HG03280 (cell line): ENCODE results near the gene KLC1.
A peak's percentile ranks its signal among the peaks of the same experiment; 100 is the strongest.

Experiments
- ATAC-seq: cut with Tn5 transposase; IDR thresholded peaks from one replicate; pipeline ENCODE4 v1.9.1; 2021; ENCODE audit warnings: mild to moderate bottlenecking, moderate library complexity; ENCODE audit not compliant: unreplicated experiment

KLC1 gene

DNA sequence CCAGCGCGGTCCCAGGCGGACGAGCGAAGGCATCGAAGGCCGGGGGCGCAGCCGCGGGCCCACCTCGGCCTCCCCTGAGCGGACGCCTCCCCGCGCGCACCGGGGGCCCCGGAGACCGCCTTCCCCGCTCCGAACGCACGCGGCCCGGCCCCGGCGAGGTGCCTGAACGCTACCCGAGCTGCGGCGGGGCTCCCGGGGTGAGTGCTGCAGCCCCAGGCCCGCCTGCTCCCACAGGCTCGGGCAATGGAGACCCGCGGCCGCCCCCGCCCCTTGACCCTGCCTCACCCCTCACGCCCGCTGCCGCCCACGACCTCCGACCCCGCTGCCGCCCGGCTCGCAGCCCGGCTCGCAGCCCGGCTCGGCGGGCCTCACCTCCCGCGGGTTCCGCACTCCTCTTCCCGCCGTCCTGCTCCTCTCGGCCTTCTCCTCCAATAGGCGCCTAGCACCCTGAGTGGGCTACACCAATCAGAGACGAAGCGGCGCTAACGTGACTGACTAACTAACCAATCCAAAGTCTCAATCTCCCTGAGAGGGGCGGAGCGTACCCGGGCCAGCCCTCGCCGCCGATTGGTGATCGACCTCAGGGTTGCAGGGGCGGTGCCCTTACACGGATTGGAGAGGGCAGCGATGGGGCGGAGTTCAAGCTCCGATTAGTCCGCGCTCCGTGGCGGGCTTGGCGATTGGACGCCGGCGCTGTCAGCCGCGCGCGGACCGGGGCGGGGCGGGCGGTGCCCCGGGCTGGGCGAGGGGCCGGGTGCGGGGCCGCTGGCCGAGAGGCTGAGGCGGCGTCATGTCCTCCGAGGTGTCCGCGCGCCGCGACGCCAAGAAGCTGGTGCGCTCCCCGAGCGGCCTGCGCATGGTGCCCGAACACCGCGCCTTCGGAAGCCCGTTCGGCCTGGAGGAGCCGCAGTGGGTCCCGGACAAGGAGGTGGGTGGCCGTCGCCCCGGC lies 86.3 kb downstream of the KLC1 start, which contains the start of the genes XRCC3 and ZFYVE21:
TSS of gene XRCC3 (minus strand) at position 400 of the 949 bp plus-strand sequence. CDS start 4,364 bp downstream, outside the sequence.
TSS of gene ZFYVE21 (plus strand) at position 759 of the 949 bp plus-strand sequence. CDS start at position 791, 32 bp downstream.
- ATAC-seq, result peak; percentile 93

DNA sequence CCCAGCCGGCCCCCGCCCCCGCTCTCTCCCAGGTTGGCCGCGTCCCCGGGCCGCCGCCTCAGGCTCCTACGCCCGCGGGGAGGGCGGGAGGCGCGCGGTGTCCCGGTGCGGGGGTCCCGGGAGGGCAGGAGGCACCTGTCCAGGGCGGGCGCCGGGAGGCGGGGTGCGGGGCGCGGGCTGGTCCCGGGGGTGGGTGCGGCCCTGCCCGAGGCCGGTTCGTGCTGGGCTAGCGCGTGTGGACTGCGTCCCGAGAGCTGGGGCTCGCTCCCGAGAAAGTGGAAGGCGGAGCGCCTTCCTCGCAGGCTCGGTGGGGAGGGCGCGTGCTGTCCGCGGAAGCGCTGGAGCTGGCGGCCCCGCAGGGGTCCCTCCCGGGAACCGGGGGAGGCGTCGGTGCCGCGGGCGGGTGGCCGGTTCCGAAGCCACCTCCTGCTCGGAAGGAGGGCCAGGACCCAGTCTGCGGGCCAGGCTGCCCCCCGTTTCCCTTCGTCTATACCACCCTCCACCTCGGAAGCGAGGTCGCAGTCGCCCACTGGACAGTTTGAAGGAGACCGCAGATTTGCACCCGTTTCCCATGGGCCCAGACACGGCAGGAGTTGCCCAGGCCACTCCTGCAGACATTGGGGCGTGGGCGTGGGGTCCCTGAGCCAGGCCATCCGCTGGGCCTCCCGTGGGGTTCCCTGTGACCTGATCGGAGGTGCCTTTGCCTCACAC lies 87.2 kb downstream of the KLC1 start:
- ATAC-seq, result no peak

DNA sequence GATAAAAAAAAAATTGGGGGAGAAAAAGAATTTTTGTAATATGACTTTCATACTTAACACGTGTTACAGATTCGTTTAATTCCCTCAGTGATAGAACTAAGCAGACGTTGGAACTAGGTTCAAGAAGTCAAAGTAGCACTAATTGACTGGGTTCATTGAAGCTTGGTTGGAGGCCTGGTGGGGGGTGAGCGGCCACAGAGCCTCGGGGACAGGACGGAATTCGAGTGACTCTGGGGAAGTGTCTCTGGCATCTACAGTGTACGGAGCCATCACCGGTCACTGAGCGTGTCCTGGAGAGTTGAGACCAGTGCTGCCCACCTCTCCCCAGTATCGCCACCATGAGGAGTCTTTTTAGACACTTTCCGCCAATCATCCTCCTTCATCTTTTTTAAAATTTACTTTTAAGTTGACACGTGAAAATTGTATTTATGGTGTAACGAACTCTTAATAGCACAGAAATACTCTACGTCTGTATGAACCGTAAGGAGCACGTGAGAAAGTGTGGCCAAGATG lies 87.9 kb downstream of the KLC1 start:
- no peak for ATAC-seq

DNA sequence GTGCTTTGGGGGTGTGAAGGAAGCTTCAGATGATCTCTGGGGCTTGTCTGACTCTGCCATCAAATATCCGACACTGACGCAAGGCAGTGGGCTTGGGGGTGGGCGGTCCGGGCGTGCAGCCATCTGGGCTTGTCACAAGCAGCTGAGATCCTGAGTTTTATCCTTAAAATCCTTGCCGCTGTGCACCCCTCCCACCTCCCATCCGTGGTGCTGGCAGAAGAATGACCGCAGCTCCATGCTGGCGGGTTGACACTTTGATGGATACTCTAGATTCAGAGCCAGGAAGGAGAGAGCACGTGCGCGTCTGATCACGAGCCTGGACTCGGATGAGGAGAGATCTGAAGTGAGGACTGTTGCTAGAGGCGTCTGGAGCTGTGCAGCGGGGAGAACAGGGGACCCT lies 89.6 kb downstream of the KLC1 start:
- no peak for ATAC-seq

DNA sequence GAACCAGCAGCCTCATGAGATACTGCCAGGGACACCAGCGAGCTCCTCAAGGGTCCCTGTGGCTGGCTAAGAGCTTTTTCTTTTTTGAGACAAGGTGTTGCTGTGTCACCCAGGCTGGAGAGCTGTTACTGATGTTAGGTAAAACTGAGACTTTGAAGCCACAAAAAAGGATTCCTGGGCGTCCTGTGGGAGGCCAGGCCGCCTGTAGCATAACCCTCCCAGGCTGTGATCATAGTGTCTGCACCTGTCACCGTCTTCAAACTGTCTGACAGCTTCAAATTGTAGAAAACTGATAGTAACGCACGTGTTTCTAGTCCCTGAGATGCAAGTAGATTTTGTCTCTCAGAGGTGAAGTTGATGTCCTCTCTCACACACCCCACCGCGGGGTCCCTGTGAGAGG lies 90.7 kb downstream of the KLC1 start:
- no peak for ATAC-seq

DNA sequence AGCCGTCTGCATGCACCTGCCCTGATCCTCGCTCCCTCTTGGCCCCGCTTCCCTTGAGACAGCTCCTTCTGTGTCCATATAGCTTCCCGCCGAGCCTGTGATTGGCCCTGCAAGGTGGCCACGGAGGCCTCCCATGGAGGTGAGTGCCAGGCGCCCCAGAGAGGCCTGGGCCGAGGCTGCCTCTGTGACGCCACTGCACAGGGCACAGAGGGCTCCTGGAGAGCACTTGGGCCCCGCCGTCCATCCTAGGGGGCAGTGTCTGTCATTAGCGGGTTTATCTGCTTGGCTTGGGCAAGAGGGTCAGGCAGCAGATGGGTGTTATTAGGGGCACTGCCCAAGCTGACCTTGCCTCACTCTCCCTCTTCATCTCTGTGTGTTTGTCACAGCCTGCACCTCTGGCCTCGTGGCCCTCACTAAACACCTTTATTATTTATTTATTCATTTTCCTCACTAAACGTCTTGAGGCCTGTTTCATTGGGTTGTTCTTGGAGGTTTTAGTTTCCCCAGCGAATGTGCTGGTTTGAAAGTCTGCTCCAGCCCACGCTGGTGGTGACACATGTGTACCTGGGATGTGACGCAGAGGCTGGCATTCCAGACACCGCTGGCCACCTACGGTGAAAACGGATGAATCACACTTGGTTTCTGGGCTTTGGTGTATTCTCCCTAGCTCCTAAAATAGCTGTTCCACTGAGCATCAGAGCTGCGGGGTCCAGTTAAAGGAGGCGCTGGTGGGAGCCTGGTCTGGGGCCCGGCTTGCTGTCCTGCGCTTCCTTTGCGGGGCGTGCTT lies 92.5 kb downstream of the KLC1 start:
- ATAC-seq, result no peak

DNA sequence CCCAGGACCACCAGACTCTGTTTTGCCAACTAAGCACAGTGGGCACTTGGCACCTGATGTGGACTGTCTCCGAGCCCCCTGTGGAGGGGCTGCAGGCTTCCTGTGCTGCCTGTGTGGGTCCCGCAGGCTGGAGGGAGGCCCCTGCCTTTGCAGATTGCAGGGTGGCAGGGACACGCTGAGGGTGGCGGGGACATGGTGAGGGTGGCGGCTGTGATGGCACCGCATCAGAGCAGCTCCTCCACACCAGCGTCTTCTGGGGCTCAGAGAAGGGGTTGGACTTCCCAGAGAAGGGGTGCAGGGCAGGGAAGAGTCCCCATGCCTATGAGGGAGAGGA lies 94.7 kb downstream of the KLC1 start:
- ATAC-seq, result no peak

DNA sequence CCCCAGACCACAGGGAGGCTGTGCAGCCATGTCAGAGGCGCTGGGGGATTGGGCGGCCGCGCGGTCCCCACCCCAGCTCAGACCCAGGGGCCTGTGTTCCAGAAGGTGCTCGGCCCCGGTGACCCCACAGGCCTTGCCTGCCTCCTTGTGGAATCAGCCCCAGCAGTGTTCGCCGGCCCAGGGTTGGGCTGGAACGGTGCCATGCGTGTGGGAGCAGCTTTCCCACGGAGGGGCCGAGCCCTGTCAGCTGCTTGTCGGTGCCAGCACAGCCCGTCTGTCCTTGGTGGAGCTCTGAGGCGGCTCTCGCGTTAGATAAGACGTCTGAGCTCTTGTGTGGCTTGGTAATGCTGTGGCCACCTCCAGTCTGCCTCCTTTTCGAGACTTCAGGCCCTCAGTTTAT lies 95.1 kb downstream of the KLC1 start:
- no peak for ATAC-seq

DNA sequence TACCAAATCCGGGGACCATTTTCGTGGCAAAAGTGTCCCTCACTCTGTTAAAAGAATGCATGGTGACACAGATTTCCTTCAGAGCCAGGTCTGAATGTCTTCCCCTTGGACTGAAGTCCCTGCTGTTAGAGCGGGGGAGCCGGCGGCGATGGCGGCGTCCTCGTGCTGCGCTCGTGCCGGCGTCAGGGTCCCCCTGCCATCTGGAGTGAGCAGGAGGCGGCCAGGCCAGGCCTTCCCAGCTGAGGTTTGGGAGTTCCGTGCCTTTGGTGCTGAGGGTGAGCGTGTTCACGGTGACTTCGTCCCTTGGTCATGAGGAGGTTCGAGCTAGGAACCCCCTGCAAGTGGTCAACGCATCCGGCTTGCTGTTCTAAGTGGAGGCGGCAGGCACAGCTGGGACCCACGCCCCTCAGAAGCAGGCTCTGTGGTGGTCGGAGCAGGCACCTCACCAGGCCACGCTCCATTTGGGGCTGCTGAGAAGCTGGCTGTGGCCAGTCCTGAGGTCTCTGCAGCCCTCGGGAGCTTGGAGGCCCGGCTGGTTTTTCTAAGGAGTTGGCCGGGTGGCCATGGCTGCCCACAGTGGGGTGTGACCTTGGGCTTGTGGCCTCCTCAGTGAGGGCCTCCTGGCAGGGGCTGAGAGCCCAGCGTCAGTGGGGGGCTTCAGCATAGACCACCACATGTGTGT lies 96.1 kb downstream of the KLC1 start:
- no peak for ATAC-seq

DNA sequence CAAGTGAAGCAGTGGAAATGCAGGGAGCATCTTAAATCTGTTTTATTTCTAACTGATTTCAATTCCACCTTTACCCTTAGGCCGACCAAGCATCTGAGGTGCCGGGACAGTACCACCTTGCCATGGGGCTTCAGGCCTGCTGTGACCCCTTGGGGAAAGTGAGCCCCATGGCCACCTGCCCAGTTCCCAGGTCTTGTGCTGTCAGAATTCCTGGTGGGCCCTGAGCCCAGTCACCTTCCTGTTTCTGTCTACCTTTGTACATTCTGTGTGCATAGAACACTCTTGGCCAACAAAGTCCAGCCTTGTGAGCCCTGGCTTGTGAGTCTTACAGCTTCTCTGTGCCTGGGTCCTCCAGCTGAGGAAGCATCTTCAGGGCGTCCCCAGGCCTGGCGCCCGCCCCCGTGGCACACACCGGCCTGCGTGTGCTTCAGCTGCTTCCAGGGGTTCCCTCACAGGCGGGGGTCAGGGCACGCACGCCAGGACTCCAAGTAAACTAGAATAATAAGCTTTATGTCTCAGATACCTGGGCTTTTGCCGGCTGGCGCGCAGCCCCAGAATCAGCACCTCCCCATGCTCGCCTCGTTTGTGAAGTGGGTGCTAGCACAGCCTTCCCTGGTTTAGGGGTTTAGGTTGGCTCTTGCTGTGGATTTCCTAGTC lies 96.9 kb downstream of the KLC1 start:
- no peak for ATAC-seq

DNA sequence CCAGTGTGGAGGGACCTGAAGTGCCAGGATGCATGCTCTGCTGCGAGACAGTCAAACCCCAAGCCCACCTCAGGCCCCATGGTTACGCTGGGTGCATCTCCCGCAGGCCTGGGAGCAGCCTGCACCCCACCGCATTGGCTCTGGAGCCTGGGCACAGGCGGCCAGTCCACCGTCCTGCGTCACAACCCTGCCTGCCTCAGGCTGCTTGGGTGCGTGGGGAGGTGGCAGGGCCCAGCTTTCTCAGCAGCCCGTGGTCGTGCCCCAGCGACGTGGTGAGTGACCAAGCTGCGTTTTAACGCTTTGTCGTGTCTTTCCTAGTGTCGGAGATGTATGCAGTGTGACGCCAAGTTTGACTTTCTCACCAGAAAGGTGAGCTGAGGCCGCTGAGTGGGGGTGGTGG lies 97.5 kb downstream of the KLC1 start:
- no peak for ATAC-seq

DNA sequence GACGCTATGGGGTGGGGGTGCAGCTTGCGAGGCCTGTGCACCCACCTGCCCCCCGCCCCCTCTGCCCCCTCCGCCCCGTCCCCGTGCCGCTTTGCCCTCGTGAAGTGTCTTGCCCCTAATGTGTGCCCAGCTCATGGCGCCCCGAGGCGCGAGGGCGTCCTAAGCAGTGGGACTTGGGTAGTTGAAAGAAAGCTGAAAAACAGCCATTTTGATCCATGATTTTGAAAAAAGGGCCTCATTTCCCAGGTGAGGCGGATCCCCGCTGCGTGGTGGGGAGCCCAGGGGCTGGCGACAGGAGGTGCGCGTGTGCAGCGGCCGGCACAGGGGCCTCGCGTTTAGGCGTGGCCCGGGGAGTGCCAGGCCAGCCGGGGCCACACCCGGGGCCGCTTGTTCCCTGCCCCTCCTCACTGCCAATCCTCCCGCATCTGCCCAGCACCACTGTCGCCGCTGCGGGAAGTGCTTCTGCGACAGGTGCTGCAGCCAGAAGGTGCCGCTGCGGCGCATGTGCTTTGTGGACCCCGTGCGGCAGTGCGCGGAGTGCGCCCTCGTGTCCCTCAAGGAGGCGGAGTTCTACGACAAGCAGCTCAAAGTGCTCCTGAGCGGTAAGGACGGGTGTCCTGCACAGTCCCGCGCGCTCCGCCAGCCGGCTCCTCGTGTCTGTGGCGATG lies 98.4 kb downstream of the KLC1 start:
- no peak for ATAC-seq

DNA sequence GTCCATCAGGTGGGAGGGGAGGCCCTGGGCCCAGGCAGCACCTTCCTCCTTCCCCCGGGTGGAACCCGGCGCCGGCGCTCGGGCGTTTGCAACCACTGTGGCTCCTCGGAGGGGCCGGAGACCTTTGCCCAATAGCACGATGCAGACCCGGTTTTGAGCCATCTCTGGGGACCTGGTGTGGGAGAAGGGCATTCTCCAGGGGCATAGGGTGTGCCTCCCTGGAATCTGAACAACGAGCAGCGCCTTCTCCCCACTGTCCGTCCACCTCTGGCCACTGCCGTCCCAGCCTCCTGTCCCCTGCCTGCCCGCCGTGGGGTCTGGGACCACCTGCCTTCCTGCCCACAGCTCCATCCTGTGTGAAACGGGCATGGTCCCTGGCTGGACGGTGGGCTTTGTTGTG lies 99.1 kb downstream of the KLC1 start:
- no peak for ATAC-seq

DNA sequence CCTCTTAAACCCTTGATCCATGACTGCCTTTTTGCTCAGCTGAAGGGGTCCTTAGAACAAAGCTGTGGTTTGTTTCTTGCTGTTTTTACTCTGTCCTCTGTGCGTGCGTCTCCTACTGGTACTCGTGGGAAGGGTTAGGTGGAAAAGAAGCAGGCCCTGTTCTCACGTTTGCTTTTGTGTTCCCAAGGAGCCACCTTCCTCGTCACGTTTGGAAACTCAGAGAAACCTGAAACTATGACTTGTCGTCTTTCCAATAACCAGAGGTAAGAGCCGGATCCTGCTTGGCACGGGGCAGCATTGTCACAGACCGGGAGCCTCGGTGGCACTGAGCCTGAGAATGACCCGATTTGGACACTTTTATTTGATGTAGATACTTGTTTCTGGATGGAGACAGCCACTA lies 99.7 kb downstream of the KLC1 start:
- no peak for ATAC-seq

DNA sequence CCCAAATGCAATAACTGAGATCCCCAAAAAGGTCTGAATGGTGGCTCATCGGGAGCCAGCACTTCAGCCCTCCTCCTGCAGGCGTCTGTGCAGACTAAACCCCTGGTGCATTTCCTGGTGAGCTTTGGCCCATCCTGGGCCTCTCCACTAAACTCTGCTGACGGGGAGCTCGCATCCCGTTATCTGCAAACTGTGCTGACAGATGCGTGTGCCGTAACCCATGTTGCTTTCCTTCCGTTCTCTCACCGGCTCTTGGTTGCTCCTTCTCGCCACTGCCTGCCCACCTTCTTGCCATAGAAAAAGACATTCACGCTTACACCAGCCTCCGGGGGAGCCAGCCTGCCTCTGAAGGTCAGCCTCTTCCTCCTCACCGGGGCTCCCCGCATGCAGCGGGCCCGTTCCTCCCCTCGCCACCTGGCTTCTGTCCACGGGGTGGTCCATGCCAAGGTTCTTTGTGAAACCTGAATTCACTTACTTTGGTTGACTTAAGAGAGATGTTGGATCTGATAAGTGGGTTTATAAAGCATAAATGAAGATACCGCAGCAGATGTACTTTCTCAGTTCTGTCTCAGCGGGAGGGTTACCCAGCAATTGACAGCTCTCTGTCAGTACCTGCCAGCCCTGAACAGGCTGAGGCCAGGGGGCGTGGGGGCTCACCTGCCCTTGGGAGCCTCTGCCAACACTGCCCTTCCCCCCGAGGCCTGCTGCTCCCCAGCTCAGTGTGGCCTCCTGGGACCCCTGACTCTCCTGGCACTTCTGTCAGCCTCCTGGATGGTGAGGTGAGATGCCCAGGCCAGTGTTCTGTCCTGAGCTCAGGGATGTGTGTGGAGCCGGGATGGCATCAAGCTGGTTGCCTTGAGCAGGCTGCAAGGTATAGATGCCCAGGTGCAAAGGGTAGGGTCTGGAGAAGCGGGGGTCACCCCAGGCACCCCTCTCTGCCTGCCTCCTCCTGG lies 100.8 kb downstream of the KLC1 start:
- ATAC-seq, result no peak

DNA sequence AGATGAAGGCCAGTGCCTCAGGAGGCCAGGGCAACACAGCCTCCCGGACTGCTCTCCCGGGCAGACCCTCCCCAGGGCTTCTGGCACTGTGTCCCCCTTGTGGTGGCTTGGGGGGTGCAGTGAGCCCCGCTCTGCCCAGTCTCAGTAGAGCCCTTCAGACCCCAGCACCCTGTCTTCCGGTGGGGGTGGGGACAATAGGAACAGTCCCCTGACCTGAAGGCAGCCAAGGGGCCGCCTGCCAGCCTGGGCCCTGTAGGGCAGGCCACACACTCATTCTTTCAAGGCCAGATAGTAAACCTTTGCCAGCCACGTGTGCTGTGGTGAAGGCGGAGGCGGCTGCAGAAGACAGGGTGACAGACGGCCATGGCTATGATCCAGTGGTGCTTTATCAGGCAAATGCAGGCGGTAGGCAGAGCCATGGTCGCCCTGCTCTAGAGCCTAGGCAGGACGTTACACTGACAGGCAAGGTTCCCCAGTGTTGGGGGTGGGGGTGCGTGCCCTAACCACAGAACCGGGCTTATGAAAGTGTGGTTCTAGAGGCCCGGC lies 101.6 kb downstream of the KLC1 start:
- no peak for ATAC-seq

DNA sequence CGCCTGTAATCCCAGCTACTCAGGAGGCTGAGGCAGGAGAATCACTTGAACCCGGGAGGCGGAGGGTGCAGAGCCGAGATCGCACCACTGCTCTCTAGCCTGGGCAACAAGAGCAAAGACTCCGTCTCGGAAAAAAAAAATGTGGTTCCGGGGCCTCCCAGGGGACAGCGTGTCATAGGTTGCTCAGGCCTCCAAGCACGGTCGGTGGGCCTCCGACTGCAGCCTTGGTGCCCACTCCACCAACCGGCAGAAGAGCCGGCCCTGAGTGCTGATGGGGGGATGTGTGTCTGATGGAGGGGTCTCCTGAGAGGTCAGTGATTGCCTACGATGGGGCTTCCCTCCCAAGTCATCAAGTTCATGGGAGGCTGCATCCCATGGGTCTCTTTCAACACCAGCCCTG lies 102.5 kb downstream of the KLC1 start:
- no peak for ATAC-seq
